ENCODE measurements around the gene ABCC6. TPM values are rescaled to one million over a fixed set of nuclear protein-coding genes. Genes with fewer than 3 reads are reported as not detected.
"Not testable (repeated sequence)": the region's sequence is repeated elsewhere in the genome, so short reads cannot be mapped to it uniquely, and the experiment has no call there.

The ABCC6 gene
- polyA plus RNA-seq, 1 of the 3 experiments (the other 2 are of a cell fraction): 0.71 TPM

- Histone ChIP-seq H3K4me2 (no peak overlapping the region), H2AFZ (ENCODE audit: low read depth) (no peak overlapping the region), H3F3A (replicated peaks; ENCODE audit: insufficient read depth) (no peaks in the 10 kb centered on the region), H3K4me3 (ENCODE audit: low read depth in 2 of 2, low read length in 1 of 2) (no peak overlapping the region), H3K36me3 (replicated peaks in 1 of 2; ENCODE audit: control insufficient read depth in 1 of 2, insufficient read depth in 2 of 2, low read length in 1 of 2) (no peaks in the 10 kb centered on the region), H3K27me3 (ENCODE audit: insufficient read depth) (no peaks in the 10 kb centered on the region; the same call in 1 of the 2 replicates), H3K27ac (ENCODE audit: low read depth in 2 of 2, low read length in 1 of 2) (no peak overlapping the region), H3K9ac (no peak overlapping the region), H3K9me3 (no peaks in the 10 kb centered on the region), H3K4me1 (ENCODE audit: control insufficient read depth in 1 of 2, insufficient read depth in 2 of 2, low read depth in 1 of 2, low read length in 1 of 2) (no peaks in the 10 kb centered on the region), H4K20me1 (ENCODE audit: insufficient read depth) (no peaks in the 10 kb centered on the region), H3K9me2 (no peaks in the 10 kb centered on the region), H3K79me2 (ENCODE audit: insufficient read depth) (no peaks in the 10 kb centered on the region)
- no peak for DNase-seq
- POLR2A ChIA-PET: no interaction called here
- TF ChIP-seq CTCF (IDR thresholded peaks at IDR 0.05) (no peak), ELF1 (IDR thresholded peaks at IDR 0.05) (no peak), TCF12 (IDR thresholded peaks at IDR 0.05) (no peak), RXRA (IDR thresholded peaks at IDR 0.05; ENCODE audit: borderline replicate concordance, low read depth) (no peak), RCOR1 (IDR thresholded peaks at IDR 0.05; ENCODE audit: low read length) (no peak), RAD21 (IDR thresholded peaks at IDR 0.05; ENCODE audit: low read length) (no peak)
- 66% methylated on average over 7 of the region's 8 CpGs for WGBS (ENCODE audit: low lambda C conversion rate)
- CTCF ChIA-PET: no interaction called here
Observed at GRCh38 chr16:16191493-16192167, 31.7 kb downstream of the ABCC6 start.

GRCh38 chr16:16190966-16191365 is 32.3 kb downstream of the ABCC6 start:
- 79% methylated on average over 11 of the region's 12 CpGs for WGBS (ENCODE audit: low lambda C conversion rate)
- DNase-seq; H3K9me3 ChIP-seq; H3K4me2 ChIP-seq; H3K4me1 ChIP-seq (ENCODE audit: control insufficient read depth in 1 of 2, insufficient read depth in 2 of 2, low read depth in 1 of 2, low read length in 1 of 2); POLR2A ChIA-PET; H3K27ac ChIP-seq (ENCODE audit: low read depth in 2 of 2, low read length in 1 of 2); H3K9me2 ChIP-seq; H4K20me1 ChIP-seq (ENCODE audit: insufficient read depth); H3K36me3 ChIP-seq (replicated peaks in 1 of 2; ENCODE audit: control insufficient read depth in 1 of 2, insufficient read depth in 2 of 2, low read length in 1 of 2); H2AFZ ChIP-seq (ENCODE audit: low read depth); H3K4me3 ChIP-seq (ENCODE audit: low read depth in 2 of 2, low read length in 1 of 2); H3K79me2 ChIP-seq (ENCODE audit: insufficient read depth); H3K27me3 ChIP-seq (ENCODE audit: insufficient read depth); H3F3A ChIP-seq (replicated peaks; ENCODE audit: insufficient read depth); H3K9ac ChIP-seq: not testable (repeated sequence)
- CTCF ChIA-PET: interaction anchor here (1.0 kb wide), 1 partner anchor 45 kb away, joined by 4 read pairs; no protein-coding TSS in a partner anchor

DNA sequence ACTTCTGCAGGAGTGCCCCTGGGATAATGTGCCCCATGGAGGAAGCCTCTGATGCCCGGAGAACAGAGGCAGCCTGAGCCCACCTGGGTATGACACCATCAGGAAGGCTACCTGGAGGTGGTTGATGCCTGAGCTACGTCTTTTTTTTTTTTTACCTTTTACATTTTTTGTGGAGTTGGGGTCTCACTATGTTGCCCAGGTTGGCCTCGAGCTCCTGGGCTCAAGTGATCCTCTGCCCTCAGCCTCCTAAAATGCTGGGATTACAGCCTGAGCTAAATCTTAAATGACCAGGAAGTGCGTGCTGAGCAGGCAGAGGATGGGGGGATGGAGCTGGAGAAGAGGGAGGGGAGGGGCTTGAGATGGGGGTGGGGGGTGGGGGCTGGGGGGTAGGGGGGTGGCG is 32.7 kb downstream of the ABCC6 start:
- POLR2A ChIA-PET: no interaction called here

More for the DNA sequence above, 32.7 kb downstream of the ABCC6 start:
- 49% methylated on average over 5 of the region's 5 CpGs for WGBS (ENCODE audit: low lambda C conversion rate)
- Histone ChIP-seq H3K9me2 (no peaks in the 10 kb centered on the region), H3K4me3 (ENCODE audit: low read depth in 2 of 2, low read length in 1 of 2) (no peak overlapping the region), H3K4me1 (ENCODE audit: control insufficient read depth in 1 of 2, insufficient read depth in 2 of 2, low read depth in 1 of 2, low read length in 1 of 2) (no peaks in the 10 kb centered on the region), H3K9me3 (no peaks in the 10 kb centered on the region), H3K27ac (ENCODE audit: low read depth in 2 of 2, low read length in 1 of 2) (no peak overlapping the region), H4K20me1 (ENCODE audit: insufficient read depth) (no peaks in the 10 kb centered on the region), H2AFZ (ENCODE audit: low read depth) (no peak overlapping the region), H3K27me3 (ENCODE audit: insufficient read depth) (no peaks in the 10 kb centered on the region; the same call in 1 of the 2 replicates), H3F3A (replicated peaks; ENCODE audit: insufficient read depth) (no peaks in the 10 kb centered on the region), H3K79me2 (ENCODE audit: insufficient read depth) (no peaks in the 10 kb centered on the region), H3K36me3 (replicated peaks in 1 of 2; ENCODE audit: control insufficient read depth in 1 of 2, insufficient read depth in 2 of 2, low read length in 1 of 2) (no peaks in the 10 kb centered on the region), H3K9ac (no peak overlapping the region), H3K4me2 (no peak overlapping the region)
- no peak for TF ChIP-seq JUND (IDR thresholded peaks at IDR 0.05)
- TF ChIP-seq, protein P1, sequence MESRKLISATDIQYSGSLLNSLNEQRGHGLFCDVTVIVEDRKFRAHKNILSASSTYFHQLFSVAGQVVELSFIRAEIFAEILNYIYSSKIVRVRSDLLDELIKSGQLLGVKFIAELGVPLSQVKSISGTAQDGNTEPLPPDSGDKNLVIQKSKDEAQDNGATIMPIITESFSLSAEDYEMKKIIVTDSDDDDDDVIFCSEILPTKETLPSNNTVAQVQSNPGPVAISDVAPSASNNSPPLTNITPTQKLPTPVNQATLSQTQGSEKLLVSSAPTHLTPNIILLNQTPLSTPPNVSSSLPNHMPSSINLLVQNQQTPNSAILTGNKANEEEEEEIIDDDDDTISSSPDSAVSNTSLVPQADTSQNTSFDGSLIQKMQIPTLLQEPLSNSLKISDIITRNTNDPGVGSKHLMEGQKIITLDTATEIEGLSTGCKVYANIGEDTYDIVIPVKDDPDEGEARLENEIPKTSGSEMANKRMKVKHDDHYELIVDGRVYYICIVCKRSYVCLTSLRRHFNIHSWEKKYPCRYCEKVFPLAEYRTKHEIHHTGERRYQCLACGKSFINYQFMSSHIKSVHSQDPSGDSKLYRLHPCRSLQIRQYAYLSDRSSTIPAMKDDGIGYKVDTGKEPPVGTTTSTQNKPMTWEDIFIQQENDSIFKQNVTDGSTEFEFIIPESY (IDR thresholded peaks at IDR 0.05; ENCODE audit: borderline replicate concordance, low read depth): no peak
- CTCF ChIA-PET: interaction anchor here (1.0 kb wide), 1 partner anchor 45 kb away, joined by 4 read pairs; no protein-coding TSS in a partner anchor
- no peak for DNase-seq

All from SK-N-SH (cell line).